ENCODE data around the gene ARHGAP22. TPM values are rescaled to one million over a fixed set of nuclear protein-coding genes. Genes with fewer than 3 reads are reported as not detected.

The ARHGAP22 gene
- total and polyA plus RNA-seq, 2 experiments from 2014 or later: 4.8 to 10.7 TPM

DNA sequence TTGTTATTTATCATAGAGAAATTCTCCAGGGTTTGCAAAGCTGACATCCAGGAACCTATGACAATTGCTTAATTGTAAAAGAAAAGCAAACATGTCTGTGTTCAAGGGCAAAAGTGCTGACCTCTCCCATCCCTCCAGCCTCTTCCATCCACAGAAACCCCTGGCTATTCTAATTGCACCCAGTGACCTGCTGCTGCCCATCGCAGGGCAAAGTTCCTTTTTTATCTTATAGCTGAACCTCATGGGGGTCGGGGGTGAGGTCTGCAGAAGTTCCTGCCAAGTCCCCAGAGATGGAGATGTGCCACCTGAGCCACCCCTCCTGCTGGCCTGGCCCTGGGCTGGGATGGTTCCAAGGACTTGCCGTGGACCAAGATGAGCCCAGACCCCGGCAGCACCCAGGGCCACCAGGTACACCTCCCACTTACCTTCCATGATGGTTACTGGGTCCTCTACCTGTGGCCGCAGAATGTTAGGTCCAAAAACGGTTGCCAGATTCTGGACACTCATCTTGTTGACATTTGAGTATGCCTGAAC lies 151.9 kb downstream of the ARHGAP22 start:
- no peak for ATAC-seq
- Mint-ChIP-seq H3K4me1 (peaks cover 23% of the 10 kb centered on the region; the same call in 2 of the 3 replicates), H3K4me3 (no peak overlapping the region), H3K27me3 (ENCODE audit: insufficient read depth, low read depth, poor library complexity) (peaks cover 6% of the 10 kb centered on the region), H3K36me3 (ENCODE audit: low read depth) (no peaks in the 10 kb centered on the region), H3K27ac (no peak overlapping the region), H3K9me3 (no peaks in the 10 kb centered on the region)
- no peak overlapping the region for H3K4me3 ChIP-seq
- H3K36me3 ChIP-seq (ENCODE audit: insufficient read depth): no peaks in the 10 kb centered on the region
- no peaks in the 10 kb centered on the region for H3K4me1 ChIP-seq (ENCODE audit: insufficient read depth)
- no peak for TF ChIP-seq ZNF114 (CRISPR knock-in tag; IDR thresholded peaks at IDR 0.05)
- TF ChIP-seq, protein P1, sequence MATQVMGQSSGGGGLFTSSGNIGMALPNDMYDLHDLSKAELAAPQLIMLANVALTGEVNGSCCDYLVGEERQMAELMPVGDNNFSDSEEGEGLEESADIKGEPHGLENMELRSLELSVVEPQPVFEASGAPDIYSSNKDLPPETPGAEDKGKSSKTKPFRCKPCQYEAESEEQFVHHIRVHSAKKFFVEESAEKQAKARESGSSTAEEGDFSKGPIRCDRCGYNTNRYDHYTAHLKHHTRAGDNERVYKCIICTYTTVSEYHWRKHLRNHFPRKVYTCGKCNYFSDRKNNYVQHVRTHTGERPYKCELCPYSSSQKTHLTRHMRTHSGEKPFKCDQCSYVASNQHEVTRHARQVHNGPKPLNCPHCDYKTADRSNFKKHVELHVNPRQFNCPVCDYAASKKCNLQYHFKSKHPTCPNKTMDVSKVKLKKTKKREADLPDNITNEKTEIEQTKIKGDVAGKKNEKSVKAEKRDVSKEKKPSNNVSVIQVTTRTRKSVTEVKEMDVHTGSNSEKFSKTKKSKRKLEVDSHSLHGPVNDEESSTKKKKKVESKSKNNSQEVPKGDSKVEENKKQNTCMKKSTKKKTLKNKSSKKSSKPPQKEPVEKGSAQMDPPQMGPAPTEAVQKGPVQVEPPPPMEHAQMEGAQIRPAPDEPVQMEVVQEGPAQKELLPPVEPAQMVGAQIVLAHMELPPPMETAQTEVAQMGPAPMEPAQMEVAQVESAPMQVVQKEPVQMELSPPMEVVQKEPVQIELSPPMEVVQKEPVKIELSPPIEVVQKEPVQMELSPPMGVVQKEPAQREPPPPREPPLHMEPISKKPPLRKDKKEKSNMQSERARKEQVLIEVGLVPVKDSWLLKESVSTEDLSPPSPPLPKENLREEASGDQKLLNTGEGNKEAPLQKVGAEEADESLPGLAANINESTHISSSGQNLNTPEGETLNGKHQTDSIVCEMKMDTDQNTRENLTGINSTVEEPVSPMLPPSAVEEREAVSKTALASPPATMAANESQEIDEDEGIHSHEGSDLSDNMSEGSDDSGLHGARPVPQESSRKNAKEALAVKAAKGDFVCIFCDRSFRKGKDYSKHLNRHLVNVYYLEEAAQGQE (IDR thresholded peaks at IDR 0.05; ENCODE audit: unreplicated experiment): no peak
- TF ChIP-seq NANOG (IDR thresholded peaks at IDR 0.05; ENCODE audit: borderline replicate concordance): no peak
- no peak for TF ChIP-seq JUNB (IDR thresholded peaks at IDR 0.05; ENCODE audit: unreplicated experiment)
- TF ChIP-seq EZH2 (IDR thresholded peaks at IDR 0.05; ENCODE audit: low read depth, unreplicated experiment): no peak
- TF ChIP-seq, protein P2, sequence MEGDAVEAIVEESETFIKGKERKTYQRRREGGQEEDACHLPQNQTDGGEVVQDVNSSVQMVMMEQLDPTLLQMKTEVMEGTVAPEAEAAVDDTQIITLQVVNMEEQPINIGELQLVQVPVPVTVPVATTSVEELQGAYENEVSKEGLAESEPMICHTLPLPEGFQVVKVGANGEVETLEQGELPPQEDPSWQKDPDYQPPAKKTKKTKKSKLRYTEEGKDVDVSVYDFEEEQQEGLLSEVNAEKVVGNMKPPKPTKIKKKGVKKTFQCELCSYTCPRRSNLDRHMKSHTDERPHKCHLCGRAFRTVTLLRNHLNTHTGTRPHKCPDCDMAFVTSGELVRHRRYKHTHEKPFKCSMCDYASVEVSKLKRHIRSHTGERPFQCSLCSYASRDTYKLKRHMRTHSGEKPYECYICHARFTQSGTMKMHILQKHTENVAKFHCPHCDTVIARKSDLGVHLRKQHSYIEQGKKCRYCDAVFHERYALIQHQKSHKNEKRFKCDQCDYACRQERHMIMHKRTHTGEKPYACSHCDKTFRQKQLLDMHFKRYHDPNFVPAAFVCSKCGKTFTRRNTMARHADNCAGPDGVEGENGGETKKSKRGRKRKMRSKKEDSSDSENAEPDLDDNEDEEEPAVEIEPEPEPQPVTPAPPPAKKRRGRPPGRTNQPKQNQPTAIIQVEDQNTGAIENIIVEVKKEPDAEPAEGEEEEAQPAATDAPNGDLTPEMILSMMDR (conservative IDR thresholded peaks at IDR 0.05; ENCODE audit: low read depth in 2 of 2): no peak
- TF ChIP-seq, protein P3, sequence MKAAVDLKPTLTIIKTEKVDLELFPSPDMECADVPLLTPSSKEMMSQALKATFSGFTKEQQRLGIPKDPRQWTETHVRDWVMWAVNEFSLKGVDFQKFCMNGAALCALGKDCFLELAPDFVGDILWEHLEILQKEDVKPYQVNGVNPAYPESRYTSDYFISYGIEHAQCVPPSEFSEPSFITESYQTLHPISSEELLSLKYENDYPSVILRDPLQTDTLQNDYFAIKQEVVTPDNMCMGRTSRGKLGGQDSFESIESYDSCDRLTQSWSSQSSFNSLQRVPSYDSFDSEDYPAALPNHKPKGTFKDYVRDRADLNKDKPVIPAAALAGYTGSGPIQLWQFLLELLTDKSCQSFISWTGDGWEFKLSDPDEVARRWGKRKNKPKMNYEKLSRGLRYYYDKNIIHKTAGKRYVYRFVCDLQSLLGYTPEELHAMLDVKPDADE (IDR thresholded peaks at IDR 0.05): no peak
- no peak for TF ChIP-seq POLR2AphosphoS5 (IDR thresholded peaks at IDR 0.05; ENCODE audit: low read depth)
- DNase-seq (ENCODE audit: low spot score): no peak
- H3K79me2 ChIP-seq (replicated peaks; ENCODE audit: insufficient read depth): no peaks in the 10 kb centered on the region
- H3K9me2 ChIP-seq (ENCODE audit: insufficient read depth): no peaks in the 10 kb centered on the region
- no peaks in the 10 kb centered on the region for H3F3A ChIP-seq (replicated peaks; ENCODE audit: low read depth)
- H3K27ac ChIP-seq (ENCODE audit: low read depth): no peak overlapping the region
- H3K27me3 ChIP-seq (ENCODE audit: insufficient read depth): no peaks in the 10 kb centered on the region
- H4K20me1 ChIP-seq (replicated peaks; ENCODE audit: insufficient read depth): no peaks in the 10 kb centered on the region
- no peak overlapping the region for H3K4me2 ChIP-seq
- H2AFZ ChIP-seq: no peak overlapping the region

Measured in GM23338 (cell line).